Left forelimb (tissue), 1 donor: ENCODE data around the gene CDKAL1.
"Not testable (repeated sequence)": the region's sequence is repeated elsewhere in the genome, so short reads cannot be mapped to it uniquely, and the experiment has no call there.

Experiments used
- DNase-seq: peaks from one replicate; pipeline ENCODE4 v3.0.0-alpha.2; 2018; ENCODE audit warnings: low spot score

CDKAL1 gene

DNA sequence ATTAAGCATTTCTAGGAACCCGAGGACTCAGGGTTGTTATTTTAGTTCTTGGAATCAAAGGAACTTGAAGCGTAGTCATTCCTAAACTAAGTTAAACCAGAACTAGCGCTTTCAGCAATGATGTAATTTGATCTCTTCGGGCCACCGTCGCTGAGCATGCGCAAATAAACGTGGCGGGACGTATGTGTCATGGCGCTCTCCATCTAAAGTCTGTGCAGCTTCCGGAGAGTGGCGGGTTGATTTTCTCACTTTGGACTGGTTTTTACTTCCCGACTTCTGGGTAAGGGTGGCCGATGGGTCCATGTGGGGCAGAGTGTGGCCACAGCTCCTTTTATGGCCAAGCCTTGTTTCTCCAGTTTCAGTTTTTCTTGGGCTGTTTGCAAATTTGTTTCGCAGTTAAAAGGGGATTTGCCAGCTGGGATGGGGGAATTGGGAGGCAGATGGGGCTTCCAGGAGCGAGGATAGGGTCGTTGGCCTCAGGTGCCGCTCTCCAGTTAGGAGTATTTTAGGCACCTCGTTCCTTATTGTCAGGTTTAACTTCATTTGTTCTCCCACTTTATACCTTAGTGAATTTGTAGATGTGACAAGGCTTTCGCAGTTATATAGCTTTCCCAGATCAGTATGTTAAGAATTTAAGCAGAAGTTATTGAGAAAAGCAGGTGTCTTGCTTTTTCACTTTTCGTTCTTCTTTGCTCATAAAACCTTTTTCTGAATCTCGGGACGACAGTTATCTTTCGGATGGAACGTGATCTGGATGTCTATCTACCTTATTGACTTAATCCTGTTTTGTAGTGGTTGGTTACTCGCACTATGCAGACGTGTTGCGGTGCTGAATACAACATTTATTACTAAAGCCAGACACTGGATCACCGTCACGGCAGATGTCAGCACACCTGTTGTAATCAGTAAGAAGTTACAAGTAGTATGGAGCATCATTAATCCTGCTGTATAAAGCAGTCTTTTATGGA is at the start of gene CDKAL1:
TSS of gene CDKAL1 (plus strand) at position 163 of the 968 bp plus-strand sequence. CDS start 11,894 bp downstream, outside the sequence.
- DNase-seq: peak; percentile 90

DNA sequence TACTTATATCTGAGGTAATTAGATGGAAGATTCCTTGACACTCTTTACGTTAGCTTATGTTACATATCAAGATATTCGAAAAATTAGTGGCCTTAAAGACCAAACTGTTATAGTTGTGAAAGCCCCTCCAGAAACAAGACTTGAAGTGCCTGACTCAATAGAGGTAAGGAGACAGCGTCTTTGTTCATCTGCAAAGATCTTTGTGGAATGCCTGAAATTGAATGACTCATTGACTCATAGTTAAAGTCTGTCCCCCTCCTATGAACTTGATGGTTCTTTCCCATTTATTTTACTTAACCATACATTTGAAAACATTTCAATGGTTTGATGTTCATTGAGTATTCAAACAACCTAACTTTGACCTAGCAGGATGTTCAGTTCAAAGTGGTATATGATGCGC is 47.6 kb upstream of the CDKAL1 start:
- DNase-seq: no peak

DNA sequence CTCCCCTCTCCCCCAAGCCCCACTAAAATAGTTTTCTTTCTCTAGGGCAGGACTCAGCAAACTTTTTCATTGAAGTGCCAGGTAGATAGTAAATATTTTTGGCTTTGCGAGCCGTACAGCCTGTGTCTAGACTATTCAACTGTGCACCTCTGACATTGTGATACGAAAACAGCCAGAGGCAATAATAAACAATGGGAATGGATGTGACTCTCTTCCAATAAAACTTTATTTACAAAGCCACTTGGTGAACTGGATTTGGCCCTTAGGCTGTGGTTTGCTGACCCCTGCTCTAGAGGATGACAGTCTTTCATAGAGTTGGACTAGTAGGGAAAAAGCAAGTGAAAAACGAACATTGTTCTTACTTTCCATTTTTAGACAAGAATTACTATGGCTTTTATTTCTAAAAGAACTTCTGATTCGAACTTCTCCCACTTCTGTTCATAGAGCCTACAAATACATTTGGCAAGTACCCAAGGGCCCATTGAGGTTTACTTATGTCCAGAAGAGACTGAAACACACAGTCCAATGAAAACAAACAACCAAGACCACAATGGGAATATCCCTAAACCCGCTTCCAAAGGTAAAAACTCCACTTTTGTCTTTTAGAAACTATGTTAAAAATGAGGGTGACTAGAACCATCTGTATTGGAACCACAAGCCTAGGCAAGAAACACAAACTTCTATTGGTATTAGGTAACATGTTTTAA is 46.4 kb upstream of the CDKAL1 start:
- no peak for DNase-seq

DNA sequence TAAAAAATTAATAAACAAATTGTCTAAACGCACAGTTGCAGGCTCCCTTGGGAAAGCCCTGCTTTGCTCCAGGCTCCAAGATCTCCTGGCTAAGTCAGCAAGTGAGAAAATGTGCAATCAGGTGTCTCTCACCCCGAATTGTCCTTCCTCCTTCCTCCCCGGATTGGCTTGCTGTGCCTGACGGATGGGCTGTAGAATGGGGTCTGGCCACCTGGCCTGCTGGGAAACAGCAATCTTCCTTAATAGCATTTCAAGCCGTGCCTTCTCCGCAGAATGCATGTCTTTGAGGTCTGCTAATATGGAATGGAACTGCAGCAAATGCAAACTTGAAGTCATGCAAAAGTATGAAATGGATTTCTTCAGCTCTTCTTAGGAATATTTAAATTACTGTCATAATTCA is 43.7 kb upstream of the CDKAL1 start:
- DNase-seq: no peak

DNA sequence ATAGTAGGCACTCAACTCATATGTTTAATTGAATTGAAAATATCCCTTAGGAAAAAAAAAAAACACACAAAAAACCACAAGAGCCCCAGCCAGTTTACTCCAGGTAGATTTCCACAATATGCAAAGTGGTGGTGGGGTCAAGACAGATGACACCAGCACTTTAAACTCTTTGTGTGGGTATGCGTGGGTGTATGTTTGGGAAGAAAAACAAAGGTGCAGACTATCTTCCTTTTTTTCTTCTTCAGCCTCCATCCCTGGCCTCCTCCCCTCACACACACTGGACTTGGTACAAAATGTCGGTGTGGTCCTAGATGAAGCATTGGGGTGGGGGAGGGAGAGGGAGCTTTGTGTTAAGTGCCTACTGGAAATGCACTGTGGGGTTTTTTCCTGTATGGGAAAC is 42.2 kb upstream of the CDKAL1 start:
- DNase-seq: no peak

DNA sequence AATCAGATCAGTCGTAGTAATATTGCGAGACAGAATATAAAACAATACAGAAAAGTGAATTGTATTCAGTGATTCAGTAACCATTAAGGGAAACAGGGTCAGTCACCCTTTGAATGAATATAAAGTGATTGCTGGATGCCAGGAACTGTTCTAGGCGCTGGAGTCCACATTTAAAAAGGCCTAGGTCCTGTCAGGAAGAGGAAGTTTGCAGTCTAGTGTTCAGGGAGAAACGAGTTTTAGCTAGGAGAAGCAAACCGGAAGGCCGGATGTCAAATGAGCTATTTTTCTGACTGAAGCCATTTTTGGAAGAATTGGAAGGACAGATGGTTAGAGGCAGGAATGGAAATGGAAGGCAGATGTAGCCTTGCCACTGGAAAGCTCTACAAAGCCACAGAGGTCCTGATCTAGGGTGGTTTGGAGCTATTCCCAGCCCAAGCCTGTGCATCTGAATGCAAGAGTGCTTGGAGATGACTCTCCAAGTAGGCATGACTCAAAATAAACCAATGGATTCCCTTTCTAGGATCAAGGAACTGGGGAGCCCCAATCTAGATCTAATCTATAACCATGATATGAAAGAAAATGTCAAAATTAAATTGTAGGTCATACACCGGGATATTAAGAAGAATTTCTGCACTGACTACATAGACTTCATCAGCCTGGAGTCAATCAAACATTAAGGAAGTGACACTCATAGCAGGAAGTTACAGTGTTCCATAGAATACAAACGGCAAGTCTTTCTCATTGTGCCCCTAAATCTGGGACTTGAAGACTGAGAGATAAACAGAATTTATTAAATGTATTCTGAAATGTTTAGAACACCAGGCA is 36.8 kb upstream of the CDKAL1 start:
- no peak for DNase-seq

DNA sequence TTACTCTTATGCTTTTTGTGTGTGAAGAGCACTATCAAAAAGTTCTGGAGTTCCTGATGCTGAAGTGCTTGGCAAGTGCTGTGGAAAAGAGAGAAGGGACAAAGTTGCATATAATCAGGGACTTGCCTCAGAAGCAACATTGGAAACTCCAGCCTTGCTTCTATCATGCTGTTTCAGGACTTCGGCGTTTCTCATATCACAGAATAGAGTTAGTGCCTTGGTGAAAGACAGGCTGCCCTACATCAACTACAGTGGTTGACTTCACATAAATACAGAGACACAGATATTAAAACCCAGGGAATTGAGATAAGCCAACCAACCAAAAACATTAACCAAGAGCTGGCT is 36.2 kb upstream of the CDKAL1 start:
- DNase-seq: no peak

DNA sequence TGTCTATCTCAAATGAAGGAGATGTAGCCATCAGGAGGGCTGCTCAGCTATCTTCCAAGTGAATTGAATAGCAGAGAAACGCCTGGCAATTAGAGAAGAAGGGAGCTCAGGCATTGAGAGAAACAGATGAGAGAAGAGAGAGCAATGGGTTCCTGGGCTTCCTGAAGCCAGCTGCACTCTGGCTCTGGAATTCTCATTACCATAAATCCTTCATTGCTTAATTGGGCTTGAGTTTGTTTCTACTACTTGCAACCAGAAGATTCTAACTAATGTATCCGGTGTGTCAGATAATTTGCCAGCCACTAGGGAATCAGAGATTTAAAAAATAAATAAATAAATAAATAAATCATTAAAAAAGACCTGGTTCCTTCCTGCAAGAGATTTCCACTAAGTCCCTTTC is 25.0 kb upstream of the CDKAL1 start:
- DNase-seq: no peak

DNA sequence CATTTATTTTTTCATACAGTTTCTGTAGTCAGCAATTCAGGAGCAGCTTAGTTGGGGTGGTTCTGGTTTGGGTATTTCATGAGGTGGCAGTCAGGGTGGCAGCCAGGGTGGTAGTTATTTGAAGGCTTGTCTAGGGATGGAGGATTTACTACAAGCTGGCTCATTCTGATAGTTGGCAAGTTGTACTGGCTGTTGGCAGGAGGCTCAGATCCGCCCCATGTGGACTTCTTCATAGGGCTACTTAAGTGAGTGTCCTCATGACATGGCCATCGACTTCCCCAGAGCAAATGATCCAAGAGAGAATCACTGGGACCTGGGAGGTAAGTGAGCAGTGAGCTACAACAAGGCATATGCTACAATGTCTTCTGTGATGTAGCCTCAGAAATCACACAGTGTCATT is 22.4 kb upstream of the CDKAL1 start:
- no peak for DNase-seq

DNA sequence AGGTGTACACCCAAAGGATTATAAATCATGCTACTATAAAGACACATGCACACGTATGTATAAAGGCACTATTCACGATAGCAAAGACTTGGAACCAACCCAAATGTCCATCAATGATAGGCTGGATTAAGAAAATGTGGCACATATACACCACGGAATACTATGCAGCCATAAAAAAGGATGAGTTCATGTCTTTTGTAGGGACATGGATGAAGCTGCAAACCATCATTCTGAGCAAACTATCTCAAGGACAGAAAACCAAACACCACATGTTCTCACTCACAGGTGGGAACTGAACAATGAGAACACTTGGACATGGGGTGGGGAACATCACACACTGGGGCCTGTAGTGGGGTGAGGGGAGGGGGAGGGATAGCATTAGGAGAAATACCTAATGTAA is 9.0 kb upstream of the CDKAL1 start:
- DNase-seq: not testable (repeated sequence)

DNA sequence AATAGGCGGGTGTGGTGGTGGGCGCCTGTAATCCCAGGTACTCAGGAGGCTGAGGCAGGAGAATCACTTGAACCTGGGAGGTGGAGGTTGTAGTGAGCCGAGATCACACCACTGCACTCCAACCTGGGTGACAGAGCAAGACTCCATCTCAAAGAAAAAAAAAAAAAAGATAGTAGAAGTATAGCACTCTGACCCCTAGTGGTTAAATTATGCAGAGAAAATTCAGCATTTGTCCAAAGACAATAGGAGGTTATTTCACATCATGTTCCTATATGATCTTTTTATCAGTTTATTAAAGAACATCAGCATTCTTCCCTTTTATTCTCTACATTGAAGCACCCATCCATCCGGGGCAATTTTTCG is 5.2 kb upstream of the CDKAL1 start:
- DNase-seq: not testable (repeated sequence)

DNA sequence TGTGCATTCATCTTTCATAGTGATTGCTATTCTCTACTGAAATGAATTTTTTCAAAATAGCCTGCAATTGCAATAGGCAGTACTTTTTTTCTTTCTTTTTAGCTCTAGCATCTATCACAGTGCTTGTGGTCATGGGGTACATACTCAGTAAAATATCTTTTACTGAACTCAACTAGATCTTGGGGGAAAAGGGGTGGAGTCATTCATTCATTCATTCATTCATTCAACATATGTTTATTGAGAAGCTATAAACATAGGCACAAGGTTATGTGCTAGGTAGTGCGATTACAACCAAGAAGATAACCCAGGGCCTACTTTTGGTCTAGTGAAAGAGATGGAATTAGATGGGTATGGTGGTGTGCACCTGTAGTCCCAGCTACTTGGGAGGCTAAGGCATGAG is 1.4 kb upstream of the CDKAL1 start:
- no peak for DNase-seq

DNA sequence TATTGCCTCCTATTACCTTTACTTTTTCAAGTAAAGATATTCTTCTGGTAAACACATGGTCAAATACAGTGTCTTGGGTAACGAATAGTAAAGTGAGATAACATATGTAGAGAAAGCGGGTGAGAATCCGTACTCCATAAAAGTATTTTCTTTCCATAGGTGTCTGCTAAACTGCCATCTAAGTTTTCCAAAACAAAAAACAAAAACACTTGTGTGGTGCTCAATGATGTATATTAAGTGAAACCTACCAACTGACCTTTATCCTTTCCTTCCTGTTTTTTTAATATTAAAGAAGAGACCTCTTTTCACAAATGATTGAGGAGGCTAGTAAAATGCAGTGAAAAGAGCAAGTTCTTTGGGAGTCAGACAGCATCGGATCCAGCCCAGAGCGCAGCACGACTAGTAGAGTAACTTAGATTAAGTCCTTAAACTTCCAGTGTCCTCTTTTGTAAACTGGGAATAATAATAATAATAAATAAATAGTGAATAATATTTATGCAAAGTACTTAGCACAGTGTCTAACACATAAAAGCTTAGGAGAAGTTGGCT is 437 bp upstream of the CDKAL1 start:
- DNase-seq: no peak

DNA sequence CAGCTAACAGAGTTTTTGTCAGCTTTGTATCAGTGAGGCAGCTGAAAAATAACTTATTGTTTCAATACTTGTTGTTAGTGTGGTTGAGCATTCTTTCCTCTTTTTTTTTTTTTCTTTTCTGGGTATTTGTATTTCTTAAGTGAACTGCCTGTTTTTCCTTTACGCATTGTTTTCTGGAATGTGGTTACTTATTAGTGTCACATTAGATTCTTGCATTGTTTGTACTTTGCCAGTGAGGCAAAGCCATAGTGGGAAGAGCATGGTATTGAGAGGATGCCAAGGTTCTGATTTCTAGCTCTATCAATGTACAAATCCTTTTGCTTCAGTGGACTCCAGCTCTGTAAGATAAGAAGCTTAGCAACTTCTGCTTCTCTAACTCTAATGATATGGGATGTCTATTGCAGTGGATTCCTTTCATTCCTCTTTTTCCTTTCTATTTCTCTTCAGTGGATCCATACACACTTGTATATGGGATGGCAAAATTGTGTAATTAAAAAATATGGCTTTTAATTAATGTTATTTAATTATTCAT is 3.9 kb downstream of the CDKAL1 start:
- no peak for DNase-seq

DNA sequence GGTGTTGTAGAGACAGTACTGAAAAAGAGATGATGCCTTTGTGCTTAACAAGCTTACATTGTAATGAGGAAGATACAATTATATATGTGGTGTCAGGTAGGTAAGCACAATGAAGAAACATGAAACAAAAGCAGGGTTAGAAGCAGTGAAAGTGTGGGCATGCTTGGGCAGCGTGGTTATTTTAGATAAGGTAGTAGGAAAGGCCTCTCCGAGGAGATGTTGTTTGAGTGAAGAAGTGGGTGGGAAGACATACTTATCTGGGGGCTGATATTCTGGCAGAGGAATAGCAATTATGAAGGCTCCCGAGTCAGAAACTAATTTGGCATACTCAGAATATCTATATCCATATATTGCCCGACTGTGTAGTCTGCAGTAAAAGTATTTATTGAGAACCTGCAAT is 4.7 kb downstream of the CDKAL1 start:
- no peak for DNase-seq

DNA sequence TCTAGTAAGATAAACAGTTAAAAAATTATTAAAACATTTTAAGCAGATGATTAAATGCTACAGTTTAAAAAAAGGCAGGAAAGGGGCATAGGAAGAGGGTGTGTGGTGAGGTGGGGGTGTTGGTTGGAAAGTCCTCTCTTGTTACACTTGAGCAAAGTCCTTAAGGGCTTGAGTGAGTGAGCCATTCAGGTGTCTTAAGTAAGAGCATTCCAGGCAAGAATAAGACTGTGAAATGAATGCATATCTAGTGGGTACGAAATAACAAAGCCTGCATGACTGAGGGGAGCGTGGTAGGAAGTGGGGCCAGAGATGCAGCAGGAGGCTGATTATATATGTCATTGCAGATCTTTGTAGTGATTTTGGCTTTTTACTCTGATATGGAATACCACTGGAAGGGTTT is 5.1 kb downstream of the CDKAL1 start:
- no peak for DNase-seq

DNA sequence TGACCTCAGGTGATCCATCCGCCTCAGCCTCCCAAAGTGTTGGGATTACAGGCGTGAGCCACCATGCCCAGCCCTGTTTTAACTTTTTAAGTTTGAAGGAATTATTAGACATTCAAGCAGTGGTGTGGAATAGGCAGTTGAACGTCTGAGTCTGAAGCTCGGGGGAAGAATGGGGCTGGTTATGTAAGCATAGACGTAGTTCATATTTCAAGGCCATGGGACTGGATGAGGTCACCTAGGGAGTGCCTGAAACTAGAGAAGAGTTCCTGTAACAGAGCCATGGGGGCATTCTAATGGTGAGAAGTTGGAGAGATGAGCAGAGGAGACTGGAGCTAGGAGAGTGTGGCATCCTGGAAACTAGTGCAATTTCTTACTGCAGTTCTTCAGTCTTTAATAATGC is 6.4 kb downstream of the CDKAL1 start:
- DNase-seq: no peak

DNA sequence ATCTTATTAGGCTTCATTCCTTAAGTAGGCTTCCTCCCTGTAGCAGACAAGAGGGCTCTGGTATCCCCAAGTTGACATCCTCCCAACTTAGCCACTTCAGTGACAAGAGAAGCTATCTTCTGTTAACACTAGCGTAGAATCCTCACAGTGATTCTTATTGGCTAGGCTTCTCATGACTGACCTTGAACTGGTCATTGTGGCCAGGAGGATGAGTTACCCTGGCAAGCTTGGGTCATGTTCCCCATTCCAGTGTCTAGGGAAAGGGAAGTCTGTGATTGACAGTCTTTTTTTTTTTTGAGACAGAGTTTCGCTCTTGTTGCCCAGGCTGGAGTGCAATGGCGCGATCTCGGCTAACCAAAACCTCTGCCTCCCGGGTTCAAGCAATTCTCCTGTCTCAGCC is 7.1 kb downstream of the CDKAL1 start:
- DNase-seq: no peak

DNA sequence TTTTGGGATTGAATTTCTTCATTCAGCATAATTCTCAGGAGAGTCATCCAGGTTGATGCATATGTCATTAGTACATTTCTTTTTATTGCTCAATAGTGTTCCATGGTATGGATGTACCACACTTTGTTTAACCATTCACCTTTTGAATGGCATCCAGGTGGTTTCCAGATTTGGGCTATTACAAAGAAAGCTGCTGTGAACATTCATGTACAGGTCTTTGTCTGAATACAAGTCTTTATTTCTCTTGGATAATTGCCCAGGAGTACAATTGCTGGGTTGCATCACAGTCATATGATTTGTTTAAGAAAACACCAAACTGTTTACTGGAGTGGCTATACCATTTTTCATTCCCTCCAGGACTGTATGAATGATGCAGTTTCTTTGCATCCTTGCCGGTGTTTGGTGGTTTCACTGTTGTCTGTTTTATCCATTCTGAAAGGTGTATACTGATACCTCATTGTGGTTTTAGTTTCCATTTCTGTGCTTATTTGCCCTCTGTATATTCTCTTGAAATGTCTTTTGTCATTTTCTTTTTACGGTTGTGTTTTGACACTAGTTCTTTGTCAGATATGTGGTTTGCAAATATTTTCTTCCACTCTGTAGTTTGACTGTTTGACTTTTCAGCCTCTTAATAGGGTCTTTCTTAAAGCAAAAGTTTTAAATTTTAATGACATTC is 8.8 kb downstream of the CDKAL1 start:
- DNase-seq: no peak

DNA sequence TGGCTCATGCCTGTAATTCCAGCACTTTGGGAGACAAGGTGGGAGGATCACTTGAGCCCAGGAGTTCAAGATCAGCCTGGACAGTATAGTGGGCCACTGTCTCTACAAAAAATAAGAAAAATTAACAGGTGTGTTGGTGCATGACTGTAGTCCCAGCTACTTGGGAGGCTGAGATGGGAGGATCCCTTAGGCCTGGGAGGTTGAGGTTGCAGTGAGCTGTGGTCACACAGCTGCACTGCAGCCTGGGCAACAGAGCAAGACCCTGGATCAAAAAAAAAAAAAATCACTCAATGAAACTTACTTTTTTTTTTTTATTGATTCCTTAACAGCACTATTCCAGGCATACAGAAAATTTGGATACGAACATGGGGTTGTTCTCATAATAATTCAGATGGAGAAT is 14.0 kb downstream of the CDKAL1 start:
- no peak for DNase-seq

DNA sequence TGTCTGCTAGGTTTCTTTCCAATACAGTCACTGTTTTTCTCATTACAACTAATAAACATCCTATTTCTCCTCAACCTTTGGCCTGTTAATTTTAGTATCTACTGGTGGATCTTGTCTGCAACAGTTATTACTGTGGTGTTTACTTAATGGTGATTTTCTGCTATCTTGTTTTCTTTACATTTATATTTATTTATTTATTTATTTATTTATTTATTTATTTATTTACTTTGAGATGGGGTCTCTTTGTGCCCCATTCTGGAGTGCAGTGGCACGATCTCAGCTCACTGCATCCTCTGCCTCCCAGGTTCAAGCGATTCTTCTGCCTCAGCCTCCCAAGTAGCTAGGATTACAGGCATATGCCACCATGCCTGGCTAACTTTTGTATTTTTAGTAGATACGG is 15.1 kb downstream of the CDKAL1 start:
- not testable (repeated sequence) for DNase-seq
